BJ (cell line): ENCODE data around the gene DPP10. TPM values are rescaled to one million over a fixed set of nuclear protein-coding genes. Genes with fewer than 3 reads are reported as not detected.

Experiments used
- CTCF ChIA-PET: fragments of 350-600 bp; formaldehyde crosslinking; extraction: SDS; loops from one replicate; lab custom pipeline; 2021; ENCODE audit warnings: antibody characterized with exemption, inconsistent platforms; lab: Yijun Ruan, JAX
- POLR2A ChIA-PET: fragments of 300-600 bp; sonication (Branson Sonifier 250); formaldehyde crosslinking; extraction: SDS; loops from one replicate; lab custom pipeline; 2021; ENCODE audit warnings: antibody characterized with exemption; lab: Charles Lee
- DNase-seq: peaks from one replicate; pipeline ENCODE4 v3.0.0-alpha.2; 2011; ENCODE audit warnings: low read depth
- H3K27me3 ChIP-seq: 2 replicates; pipeline ENCODE4 v1.6.0; 2011; ENCODE audit warnings: low read length; ENCODE audit not compliant: control insufficient read depth, insufficient read depth
- H3K36me3 ChIP-seq: 2 replicates; pipeline ENCODE4 v1.5.1; 2011; ENCODE audit warnings: low read length; ENCODE audit not compliant: control insufficient read depth, insufficient read depth
- H3K4me3 ChIP-seq: 2 replicates; pipeline ENCODE4 v1.5.1; 2011; ENCODE audit warnings: low read depth, mild to moderate bottlenecking, control low read depth, low read length
- polyA plus RNA-seq: library from polyadenylated mRNA; depleted of rRNA; stranded (reverse); fragments of >200 nt; gene quantifications from 2 replicates; pipeline ENCODE4 v1.2.3, GENCODE V29; 2011
- TF ChIP-seq, protein P1 (sequence below): IDR thresholded peaks from 2 replicates; pipeline ENCODE4 v1.5.1; 2011; ENCODE audit warnings: low read depth, mild to moderate bottlenecking, control low read depth, inconsistent platforms, low read length, moderate library complexity; ENCODE audit not compliant: insufficient read depth

DPP10 gene
- polyA plus RNA-seq, 1 experiment = not detected

DNA sequence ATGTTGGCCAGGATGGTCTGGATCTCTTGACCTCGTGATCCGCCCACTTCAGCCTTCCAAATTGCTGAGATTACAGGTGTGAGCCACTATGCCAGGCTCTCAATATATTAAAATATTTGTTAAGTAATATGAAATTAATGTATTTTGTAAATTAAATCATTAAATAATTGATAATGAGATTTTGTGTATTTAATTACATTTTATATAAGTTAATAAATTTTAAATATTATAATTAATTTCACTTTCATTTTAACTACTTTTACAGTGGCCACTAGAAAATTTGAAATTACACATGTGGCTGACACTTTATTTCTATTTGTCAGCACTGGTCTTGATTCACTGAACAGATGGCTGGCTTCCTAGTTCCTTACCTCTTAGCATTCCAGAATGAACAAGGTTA is 102.6 kb downstream of the DPP10 start:
- TF ChIP-seq, protein P1, sequence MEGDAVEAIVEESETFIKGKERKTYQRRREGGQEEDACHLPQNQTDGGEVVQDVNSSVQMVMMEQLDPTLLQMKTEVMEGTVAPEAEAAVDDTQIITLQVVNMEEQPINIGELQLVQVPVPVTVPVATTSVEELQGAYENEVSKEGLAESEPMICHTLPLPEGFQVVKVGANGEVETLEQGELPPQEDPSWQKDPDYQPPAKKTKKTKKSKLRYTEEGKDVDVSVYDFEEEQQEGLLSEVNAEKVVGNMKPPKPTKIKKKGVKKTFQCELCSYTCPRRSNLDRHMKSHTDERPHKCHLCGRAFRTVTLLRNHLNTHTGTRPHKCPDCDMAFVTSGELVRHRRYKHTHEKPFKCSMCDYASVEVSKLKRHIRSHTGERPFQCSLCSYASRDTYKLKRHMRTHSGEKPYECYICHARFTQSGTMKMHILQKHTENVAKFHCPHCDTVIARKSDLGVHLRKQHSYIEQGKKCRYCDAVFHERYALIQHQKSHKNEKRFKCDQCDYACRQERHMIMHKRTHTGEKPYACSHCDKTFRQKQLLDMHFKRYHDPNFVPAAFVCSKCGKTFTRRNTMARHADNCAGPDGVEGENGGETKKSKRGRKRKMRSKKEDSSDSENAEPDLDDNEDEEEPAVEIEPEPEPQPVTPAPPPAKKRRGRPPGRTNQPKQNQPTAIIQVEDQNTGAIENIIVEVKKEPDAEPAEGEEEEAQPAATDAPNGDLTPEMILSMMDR = no peak
- POLR2A ChIA-PET = no interaction called here
- H3K4me3 ChIP-seq = no peak overlapping the region

DNA sequence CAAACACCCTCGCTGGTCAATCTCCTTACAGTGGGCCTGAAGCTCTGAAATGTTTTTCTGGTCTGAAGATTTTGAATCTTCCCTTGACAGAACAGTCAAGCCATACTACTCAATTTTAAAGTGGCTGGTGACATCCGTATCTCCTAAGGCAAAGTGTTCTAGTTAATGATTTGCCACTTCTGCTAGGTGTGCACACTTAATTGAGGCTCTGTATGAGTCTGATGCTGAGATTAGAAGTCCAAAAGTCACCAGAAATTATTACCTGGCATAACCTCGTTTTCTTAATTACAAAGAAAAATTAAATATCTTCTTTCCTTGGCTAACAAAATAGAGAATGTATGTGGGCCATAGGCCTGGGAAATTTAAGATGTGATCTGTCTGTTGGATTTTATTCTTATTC is 104.1 kb downstream of the DPP10 start:
- no peak overlapping the region for H3K4me3 ChIP-seq
- H3K27me3 ChIP-seq = no peaks in the 10 kb centered on the region
- no peaks in the 10 kb centered on the region for H3K36me3 ChIP-seq
- TF ChIP-seq, protein P1 = no peak
- POLR2A ChIA-PET = no interaction called here
- CTCF ChIA-PET = interaction anchor here (0.7 kb wide), 1 partner anchor 1873 kb away, joined by 3 read pairs; no protein-coding TSS in a partner anchor
- DNase-seq = no peak

More for the DNA sequence above, 102.6 kb downstream of the DPP10 start:
- CTCF ChIA-PET = no interaction called here
- DNase-seq = no peak
- H3K36me3 ChIP-seq = no peaks in the 10 kb centered on the region
- no peaks in the 10 kb centered on the region for H3K27me3 ChIP-seq

DNA sequence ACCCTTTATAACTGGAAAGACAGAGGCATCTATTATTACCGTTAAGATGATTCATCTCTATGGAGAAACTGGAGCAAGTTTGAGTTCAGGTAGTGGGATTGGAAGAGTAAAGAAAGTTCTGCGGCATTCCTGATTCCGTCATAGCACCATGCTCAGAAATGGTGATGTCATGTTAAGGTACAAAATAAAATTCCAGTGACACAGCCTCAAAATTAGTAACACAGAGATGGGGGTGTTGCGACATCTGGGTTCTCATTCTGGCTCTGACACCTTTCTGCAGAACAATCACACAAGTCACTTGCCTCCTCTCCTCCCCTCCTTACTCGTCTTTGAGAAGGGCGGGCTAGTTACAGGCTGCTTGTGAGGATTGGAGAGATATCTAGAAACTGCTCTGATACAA is 105.7 kb downstream of the DPP10 start:
- H3K27me3 ChIP-seq = no peaks in the 10 kb centered on the region
- ChIA-PET POLR2A (no interaction called here), CTCF (interaction anchor here (1.5 kb wide), 1 partner anchor 16 kb away, joined by 4 read pairs; no protein-coding TSS in a partner anchor)
- no peaks in the 10 kb centered on the region for H3K36me3 ChIP-seq
- TF ChIP-seq, protein P1 = no peak
- DNase-seq = no peak
- H3K4me3 ChIP-seq = no peak overlapping the region

DNA sequence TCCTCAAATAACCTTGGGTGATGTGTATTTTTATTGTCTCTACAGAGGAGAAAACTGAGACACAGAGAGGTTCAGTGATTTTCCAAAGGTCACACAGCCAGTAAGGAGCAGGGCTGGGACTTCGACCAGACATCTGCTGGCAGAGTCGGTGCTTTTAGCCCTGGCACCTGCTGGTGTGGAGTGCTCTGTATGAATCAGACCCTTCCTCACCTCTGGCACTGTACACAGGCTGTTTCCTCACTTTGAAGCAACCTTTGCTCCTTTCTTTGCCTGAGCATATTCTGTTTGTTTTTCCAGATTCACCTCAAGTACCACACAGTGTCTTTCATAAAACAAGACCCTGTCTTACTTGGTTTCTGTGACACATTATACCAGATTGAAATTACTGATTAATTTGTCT is 107.9 kb downstream of the DPP10 start:
- DNase-seq = no peak
- TF ChIP-seq, protein P1 = no peak
- POLR2A ChIA-PET = no interaction called here
- no peaks in the 10 kb centered on the region for H3K27me3 ChIP-seq
- CTCF ChIA-PET = interaction anchor here (1.5 kb wide), 1 partner anchor 572 kb away, joined by 3 read pairs; no protein-coding TSS in a partner anchor
- no peaks in the 10 kb centered on the region for H3K36me3 ChIP-seq
- no peak overlapping the region for H3K4me3 ChIP-seq

DNA sequence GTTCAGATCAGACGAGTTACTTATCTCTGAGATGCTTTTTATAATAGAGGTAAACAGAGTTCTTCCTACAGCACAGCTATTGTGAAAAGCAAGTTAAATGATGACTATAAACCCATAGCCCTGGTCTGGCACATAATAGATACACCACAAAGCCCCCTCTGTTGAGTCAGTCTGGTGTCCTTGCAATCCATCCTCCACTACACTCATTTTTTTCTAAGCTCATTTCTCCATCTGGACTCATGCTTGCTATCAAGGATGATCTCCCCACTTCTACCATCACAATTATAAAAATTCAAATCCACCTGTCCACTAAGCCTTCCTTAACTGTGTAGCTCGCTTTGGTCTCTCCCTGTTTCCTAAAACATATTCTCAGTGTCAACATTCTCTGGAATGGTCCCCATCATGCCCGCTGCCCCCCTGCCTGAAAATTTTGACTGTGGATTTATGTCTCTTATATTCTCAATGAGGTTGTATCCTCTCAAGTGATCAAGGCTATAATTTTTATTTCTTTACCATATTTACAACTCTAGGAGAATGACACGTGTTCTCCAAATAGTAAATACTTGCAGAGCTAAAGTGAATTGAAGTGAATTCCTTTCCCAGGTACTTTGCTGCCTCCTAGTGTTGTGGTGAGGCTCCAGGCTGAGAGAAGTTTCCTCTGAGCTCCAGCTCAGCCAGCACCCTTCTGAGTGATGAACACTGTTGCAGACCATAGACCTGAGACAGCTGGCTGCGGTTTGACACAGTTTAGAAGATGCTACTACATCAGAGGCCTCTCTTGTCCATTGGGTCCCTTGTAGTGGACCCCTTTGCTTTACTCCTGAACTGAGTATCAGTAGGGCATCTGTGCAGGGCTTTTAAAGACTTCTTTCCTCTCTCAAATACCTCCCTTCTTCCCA is 108.7 kb downstream of the DPP10 start:
- POLR2A ChIA-PET = no interaction called here
- no peak for DNase-seq

More for the DNA sequence above, 108.7 kb downstream of the DPP10 start:
- no peaks in the 10 kb centered on the region for H3K36me3 ChIP-seq
- H3K27me3 ChIP-seq = no peaks in the 10 kb centered on the region
- TF ChIP-seq, protein P1 = peak; percentile 57
- CTCF ChIA-PET = interaction anchor here (1.5 kb wide), 1 partner anchor 573 kb away, joined by 3 read pairs; no protein-coding TSS in a partner anchor
- no peak overlapping the region for H3K4me3 ChIP-seq
